GM12892 (cell line): ENCODE data around the gene MICAL3.

Experiments used
- POLR2A ChIP-seq: IDR thresholded peaks from 2 replicates; pipeline ENCODE4 v1.6.1; 2011; ENCODE audit warnings: low read depth, low read length, control low read depth
- POLR2AphosphoS5 ChIP-seq: IDR thresholded peaks from 2 replicates; pipeline ENCODE4 v1.6.1; 2011; ENCODE audit warnings: low read depth, low read length, control low read depth
- TAF1 ChIP-seq: IDR thresholded peaks from 2 replicates; pipeline ENCODE4 v1.6.1; 2011; ENCODE audit warnings: low read depth, mild to moderate bottlenecking, control low read depth, low read length, borderline replicate concordance

DNA sequence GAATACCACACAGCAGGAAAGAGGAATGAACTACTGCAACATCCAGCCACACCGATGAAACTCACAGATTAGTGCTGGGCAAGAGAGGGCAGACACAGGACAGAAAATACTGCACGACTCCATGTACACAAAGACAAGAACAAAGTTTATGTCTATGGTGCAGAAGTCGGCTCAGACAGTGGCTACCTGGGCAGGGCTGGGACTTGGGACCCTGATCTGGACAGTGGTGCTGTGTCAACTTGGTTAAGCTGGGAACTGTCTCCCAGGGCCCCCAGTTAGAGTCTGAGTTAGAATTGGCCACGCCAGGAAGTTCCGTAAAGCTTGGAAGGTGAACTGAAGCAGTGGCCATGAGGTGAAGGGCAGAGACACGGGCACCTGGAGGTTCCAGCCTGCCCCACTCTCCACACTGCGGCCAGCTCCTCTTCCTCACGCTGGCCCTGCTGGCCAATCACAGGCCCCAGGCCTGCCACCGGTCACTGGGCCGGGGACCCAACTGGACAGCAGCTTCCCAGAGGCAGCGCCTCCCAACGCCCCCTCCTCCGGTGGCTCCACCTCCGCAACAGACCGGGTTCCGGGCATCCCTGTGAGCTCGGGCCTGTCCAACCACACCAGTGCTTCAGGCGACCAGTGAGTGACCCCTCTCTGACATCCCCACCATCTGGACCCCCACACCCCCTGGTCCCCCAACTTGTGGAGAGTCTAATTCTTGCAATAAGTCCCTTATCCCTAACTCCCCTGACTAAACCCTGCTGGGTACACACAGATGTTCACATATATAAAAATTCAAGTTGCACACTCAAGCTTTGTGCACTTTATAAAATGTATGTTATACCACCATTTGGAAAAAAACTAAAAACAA, 93.7 kb downstream of the MICAL3 start:
- TF ChIP-seq POLR2A, result no peak
- TF ChIP-seq POLR2AphosphoS5, result no peak
- no peak for TF ChIP-seq TAF1
